GM21528 (cell line): ENCODE results near the gene KLHL17.
A peak's percentile ranks its signal among the peaks of the same experiment; 100 is the strongest.

ENCODE experiments used
- ATAC-seq: cut with Tn5 transposase; IDR thresholded peaks from one replicate; pipeline ENCODE4 v1.9.1; 2021; ENCODE audit warnings: mild to moderate bottlenecking, moderate library complexity; ENCODE audit not compliant: unreplicated experiment, low FRiP score

Gene KLHL17

GRCh38 chr1:947958-948357 lies 12.4 kb upstream of the KLHL17 start:
- no peak for ATAC-seq

GRCh38 chr1:950268-950667 lies 10.1 kb upstream of the KLHL17 start:
- ATAC-seq: no peak

- ATAC-seq: no peak
Measured at GRCh38 chr1:950881-951280, 9.5 kb upstream of the KLHL17 start.

GRCh38 chr1:951364-951763 lies 9.0 kb upstream of the KLHL17 start:
- no peak for ATAC-seq

GRCh38 chr1:952201-952600 lies 8.2 kb upstream of the KLHL17 start:
- no peak for ATAC-seq

- ATAC-seq: no peak
Measured at GRCh38 chr1:952603-953002, 7.8 kb upstream of the KLHL17 start.

- ATAC-seq: no peak
Measured at GRCh38 chr1:953524-954320, 6.7 kb upstream of the KLHL17 start.

- no peak for ATAC-seq
Measured at GRCh38 chr1:954927-955326, 5.5 kb upstream of the KLHL17 start.

GRCh38 chr1:955474-955873 lies 4.9 kb upstream of the KLHL17 start:
- no peak for ATAC-seq

- ATAC-seq: no peak
Measured at GRCh38 chr1:956636-957035, 3.7 kb upstream of the KLHL17 start.

- ATAC-seq: peak; percentile 62
Measured at GRCh38 chr1:958823-959730, 1.3 kb upstream of the KLHL17 start, which contains the start of gene NOC2L. Gene NOC2L, minus strand, starts transcription at chr1:959256. Its CDS starts 16 bp downstream, at chr1:959240.

GRCh38 chr1:959731-960362 lies 537 bp upstream of the KLHL17 start:
- ATAC-seq: no peak

GRCh38 chr1:961132-961669 lies 817 bp downstream of the KLHL17 start:
- ATAC-seq: no peak

GRCh38 chr1:962381-963300 lies 2.3 kb downstream of the KLHL17 start:
- ATAC-seq: no peak

- ATAC-seq: no peak
Measured at GRCh38 chr1:963301-963651, 2.9 kb downstream of the KLHL17 start.

- no peak for ATAC-seq
Measured at GRCh38 chr1:963746-964525, 3.6 kb downstream of the KLHL17 start.

- ATAC-seq: no peak
Measured at GRCh38 chr1:964691-965525, 4.5 kb downstream of the KLHL17 start.

- no peak for ATAC-seq
Measured at GRCh38 chr1:965526-966134, 5.2 kb downstream of the KLHL17 start.
